ENCODE measurements around the gene SLC17A7.

SLC17A7 gene

DNA sequence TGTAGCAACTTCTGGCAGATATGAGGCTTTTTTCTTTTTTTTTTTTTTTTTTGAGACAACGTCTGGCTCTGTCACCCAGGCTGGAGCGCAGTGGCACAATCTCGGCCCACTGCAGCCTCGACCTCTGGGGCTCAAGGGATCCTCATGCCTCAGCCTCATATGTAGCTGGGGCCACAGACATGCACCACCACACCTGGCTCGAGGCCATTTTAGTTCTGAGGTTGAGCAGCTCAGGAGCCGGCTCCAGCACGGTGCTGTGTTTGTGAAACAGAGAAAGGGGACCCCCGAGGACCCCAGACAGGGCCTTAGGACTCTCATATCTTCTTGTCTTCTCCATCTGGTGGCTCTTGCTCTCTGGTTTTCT lies 29.3 kb upstream of the SLC17A7 start:
- H3K27ac ChIP-seq (ENCODE audit: low read depth, low read length), result peak overlapping the region; percentile 39
- TF ChIP-seq EZH2phosphoT487 (IDR thresholded peaks at IDR 0.05; ENCODE audit: borderline replicate concordance, low read length), result no peak
- TF ChIP-seq, protein P1, sequence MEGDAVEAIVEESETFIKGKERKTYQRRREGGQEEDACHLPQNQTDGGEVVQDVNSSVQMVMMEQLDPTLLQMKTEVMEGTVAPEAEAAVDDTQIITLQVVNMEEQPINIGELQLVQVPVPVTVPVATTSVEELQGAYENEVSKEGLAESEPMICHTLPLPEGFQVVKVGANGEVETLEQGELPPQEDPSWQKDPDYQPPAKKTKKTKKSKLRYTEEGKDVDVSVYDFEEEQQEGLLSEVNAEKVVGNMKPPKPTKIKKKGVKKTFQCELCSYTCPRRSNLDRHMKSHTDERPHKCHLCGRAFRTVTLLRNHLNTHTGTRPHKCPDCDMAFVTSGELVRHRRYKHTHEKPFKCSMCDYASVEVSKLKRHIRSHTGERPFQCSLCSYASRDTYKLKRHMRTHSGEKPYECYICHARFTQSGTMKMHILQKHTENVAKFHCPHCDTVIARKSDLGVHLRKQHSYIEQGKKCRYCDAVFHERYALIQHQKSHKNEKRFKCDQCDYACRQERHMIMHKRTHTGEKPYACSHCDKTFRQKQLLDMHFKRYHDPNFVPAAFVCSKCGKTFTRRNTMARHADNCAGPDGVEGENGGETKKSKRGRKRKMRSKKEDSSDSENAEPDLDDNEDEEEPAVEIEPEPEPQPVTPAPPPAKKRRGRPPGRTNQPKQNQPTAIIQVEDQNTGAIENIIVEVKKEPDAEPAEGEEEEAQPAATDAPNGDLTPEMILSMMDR (IDR thresholded peaks at IDR 0.05; ENCODE audit: low read depth, low read length, poor library complexity, severe bottlenecking), result no peak
- peak overlapping the region; percentile 18 for H3K4me2 ChIP-seq (ENCODE audit: low read length)

DNA sequence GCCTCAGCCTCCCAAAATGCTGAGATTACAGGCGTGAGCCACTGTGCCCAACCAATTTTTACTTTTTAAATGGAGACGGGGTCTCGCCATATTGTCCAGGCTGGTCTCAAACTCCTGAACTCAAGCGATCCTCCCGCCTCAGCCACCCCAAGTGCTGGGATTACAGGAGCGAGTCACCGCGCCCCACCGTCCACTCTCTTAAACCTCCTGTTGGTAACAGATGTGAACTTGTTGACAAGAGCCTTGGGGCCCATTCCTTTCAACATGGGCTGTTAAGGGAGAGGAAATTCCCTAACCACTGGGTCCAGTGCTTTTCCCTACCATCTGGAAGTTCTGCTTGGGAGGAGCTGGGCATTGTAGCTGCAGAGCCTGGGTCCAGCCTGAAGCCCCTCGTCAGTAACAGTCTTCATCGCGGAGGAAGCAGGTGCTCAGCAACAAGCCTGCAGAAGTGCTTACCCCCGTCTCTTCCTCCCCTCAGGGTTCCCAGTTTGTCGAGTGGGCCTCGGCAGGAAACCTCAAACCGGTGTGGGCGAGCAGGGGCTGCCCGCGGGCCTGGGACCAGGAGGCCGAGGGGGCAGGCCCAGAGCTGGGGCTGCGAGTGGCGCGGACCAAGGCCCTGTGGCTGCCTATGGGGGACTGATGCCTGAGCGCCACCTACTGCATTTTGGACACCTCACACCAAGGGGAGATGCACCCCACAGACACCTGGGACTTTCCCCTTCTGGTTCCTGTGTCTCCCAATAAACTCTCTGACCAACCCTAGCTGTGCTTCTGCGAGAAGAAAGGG lies 28.7 kb upstream of the SLC17A7 start:
- H3K9me3 ChIP-seq (ENCODE audit: control insufficient read depth, insufficient read depth, low read length), result no peaks in the 10 kb centered on the region
- H3K4me3 ChIP-seq (ENCODE audit: low read length), result no peak overlapping the region
- H3K9me2 ChIP-seq (replicated peaks; ENCODE audit: control insufficient read depth, low read length), result no peaks in the 10 kb centered on the region
- peaks cover 37% of the 10 kb centered on the region for H3K36me3 ChIP-seq (ENCODE audit: control insufficient read depth, low read length)
- peaks cover 50% of the 10 kb centered on the region for H3K4me1 ChIP-seq (ENCODE audit: control insufficient read depth, low read length)
- peak overlapping the region; percentile 18 for H3K4me2 ChIP-seq (ENCODE audit: low read length)
- no peaks in the 10 kb centered on the region for H3K79me2 ChIP-seq (ENCODE audit: control insufficient read depth, low read length)
- peaks cover 4% of the 10 kb centered on the region; the same call in 1 of the 2 replicates for H3F3A ChIP-seq (ENCODE audit: control insufficient read depth, insufficient read depth)
- peaks cover 6% of the 10 kb centered on the region for H3K27me3 ChIP-seq (ENCODE audit: control insufficient read depth, low read length)
- H4K20me1 ChIP-seq (ENCODE audit: control insufficient read depth, insufficient read depth, low read depth, low read length), result no peaks in the 10 kb centered on the region
- TF ChIP-seq, protein P1 (IDR thresholded peaks at IDR 0.05; ENCODE audit: low read depth, low read length, poor library complexity, severe bottlenecking), result peak; percentile 71
- TF ChIP-seq EZH2phosphoT487 (IDR thresholded peaks at IDR 0.05; ENCODE audit: borderline replicate concordance, low read length), result no peak
- peak overlapping the region; percentile 39 for H3K27ac ChIP-seq (ENCODE audit: low read depth, low read length)

More for the DNA sequence above, 29.3 kb upstream of the SLC17A7 start:
- Histone ChIP-seq H3F3A (ENCODE audit: control insufficient read depth, insufficient read depth) (peaks cover 4% of the 10 kb centered on the region; the same call in 1 of the 2 replicates), H3K27me3 (ENCODE audit: control insufficient read depth, low read length) (peaks cover 6% of the 10 kb centered on the region), H3K4me1 (ENCODE audit: control insufficient read depth, low read length) (peaks cover 50% of the 10 kb centered on the region), H4K20me1 (ENCODE audit: control insufficient read depth, insufficient read depth, low read depth, low read length) (no peaks in the 10 kb centered on the region), H3K36me3 (ENCODE audit: control insufficient read depth, low read length) (peaks cover 31% of the 10 kb centered on the region), H3K9me3 (ENCODE audit: control insufficient read depth, insufficient read depth, low read length) (no peaks in the 10 kb centered on the region), H3K4me3 (ENCODE audit: low read length) (no peak overlapping the region), H3K9me2 (replicated peaks; ENCODE audit: control insufficient read depth, low read length) (no peaks in the 10 kb centered on the region), H3K79me2 (ENCODE audit: control insufficient read depth, low read length) (no peaks in the 10 kb centered on the region)

DNA sequence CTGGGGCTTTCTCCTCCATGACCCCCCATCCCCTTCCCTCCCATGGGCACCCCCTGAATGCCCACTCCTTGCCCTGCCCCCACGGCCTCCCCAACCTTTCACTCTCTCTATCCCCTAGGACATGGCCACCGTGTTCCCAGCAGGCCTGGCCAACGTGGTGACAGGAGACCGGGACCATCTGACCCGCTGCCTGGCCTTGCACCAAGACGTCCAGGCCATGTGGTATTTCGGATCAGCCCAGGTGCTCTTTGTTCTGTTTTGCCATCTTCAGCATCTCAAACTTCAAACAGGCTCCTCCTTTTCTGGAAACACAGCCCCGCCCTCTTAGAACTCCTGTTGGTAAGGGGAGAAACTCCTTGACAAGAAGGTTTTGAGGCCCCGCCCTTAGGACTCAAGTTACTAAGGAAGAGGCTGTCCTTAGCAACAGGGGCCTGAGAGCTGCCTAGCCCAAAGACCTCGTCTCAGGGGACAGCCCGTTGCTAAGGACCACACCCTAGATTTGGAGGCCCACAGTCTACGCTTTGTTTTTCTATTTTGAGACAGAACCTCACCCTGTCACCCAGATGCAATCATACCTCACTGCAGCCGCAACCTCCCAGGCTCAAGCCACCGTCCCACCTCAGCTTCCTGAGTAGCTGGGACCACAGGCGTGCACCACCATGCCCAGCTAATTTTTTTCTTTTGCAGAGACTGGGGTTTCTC lies 27.6 kb upstream of the SLC17A7 start:
- H3K36me3 ChIP-seq (ENCODE audit: control insufficient read depth, low read length), result peaks cover 48% of the 10 kb centered on the region
- no peak overlapping the region for H3K4me3 ChIP-seq (ENCODE audit: low read length)
- H3K27ac ChIP-seq (ENCODE audit: low read depth, low read length), result peak overlapping the region; percentile 39
- no peaks in the 10 kb centered on the region for H3K27me3 ChIP-seq (ENCODE audit: control insufficient read depth, low read length)
- H3F3A ChIP-seq (ENCODE audit: control insufficient read depth, insufficient read depth), result peaks cover 4% of the 10 kb centered on the region; the same call in 1 of the 2 replicates
- peaks cover 40% of the 10 kb centered on the region for H3K4me1 ChIP-seq (ENCODE audit: control insufficient read depth, low read length)
- no peaks in the 10 kb centered on the region for H3K79me2 ChIP-seq (ENCODE audit: control insufficient read depth, low read length)
- no peaks in the 10 kb centered on the region for H3K9me2 ChIP-seq (replicated peaks; ENCODE audit: control insufficient read depth, low read length)
- TF ChIP-seq, protein P1 (IDR thresholded peaks at IDR 0.05; ENCODE audit: low read depth, low read length, poor library complexity, severe bottlenecking), result no peak
- no peak for TF ChIP-seq EZH2phosphoT487 (IDR thresholded peaks at IDR 0.05; ENCODE audit: borderline replicate concordance, low read length)
- H3K9me3 ChIP-seq (ENCODE audit: control insufficient read depth, insufficient read depth, low read length), result no peaks in the 10 kb centered on the region
- H4K20me1 ChIP-seq (ENCODE audit: control insufficient read depth, insufficient read depth, low read depth, low read length), result no peaks in the 10 kb centered on the region
- peak overlapping the region; percentile 39 for H3K4me2 ChIP-seq (ENCODE audit: low read length)
